HL-60 (cell line): ENCODE measurements around the gene MOCOS.

Source experiments
- DNase-seq, 2 experiments: peaks; one replicate each; pipeline ENCODE4 v3.0.0-alpha.2; 2010 to 2020; ENCODE audit warnings: low read depth in 1 of 2, low spot score in 1 of 2
- H3K27ac ChIP-seq: fragments of 250-450 bp; sonication (Bioruptor Pico); replicated peaks from 2 replicates; pipeline ENCODE4 v1.5.1; 2020; ENCODE audit warnings: mild to moderate bottlenecking, moderate library complexity
- H3K27me3 ChIP-seq: fragments of 250-450 bp; sonication (Bioruptor Pico); 2 replicates; pipeline ENCODE4 v1.5.1; 2021; ENCODE audit warnings: mild to moderate bottlenecking, moderate library complexity; ENCODE audit not compliant: insufficient read depth, poor library complexity, severe bottlenecking
- H3K4me3 ChIP-seq: replicated peaks from 2 replicates; pipeline ENCODE4 v1.5.1; 2011; ENCODE audit warnings: mild to moderate bottlenecking, control low read depth, low read length; ENCODE audit not compliant: insufficient read depth
- GABPA ChIP-seq: IDR thresholded peaks from 2 replicates; pipeline ENCODE4 v1.6.1; 2012; ENCODE audit warnings: low read depth
- POLR2AphosphoS5 ChIP-seq: IDR thresholded peaks from 2 replicates; pipeline ENCODE4 v1.6.1; 2012; ENCODE audit warnings: low read depth
- SPI1 ChIP-seq: IDR thresholded peaks from 2 replicates; pipeline ENCODE4 v1.6.1; 2012; ENCODE audit warnings: low read depth, mild to moderate bottlenecking, borderline replicate concordance
- TF ChIP-seq, protein P1 (sequence below): IDR thresholded peaks from 2 replicates; pipeline ENCODE4 v1.6.1; 2012; ENCODE audit warnings: low read depth; ENCODE audit not compliant: insufficient replicate concordance
- TF ChIP-seq, protein P2 (sequence below): IDR thresholded peaks from one replicate; pipeline ENCODE4 v1.5.1; 2011; ENCODE audit warnings: low read length, control low read depth, inconsistent platforms; ENCODE audit not compliant: insufficient read depth

The MOCOS gene

DNA sequence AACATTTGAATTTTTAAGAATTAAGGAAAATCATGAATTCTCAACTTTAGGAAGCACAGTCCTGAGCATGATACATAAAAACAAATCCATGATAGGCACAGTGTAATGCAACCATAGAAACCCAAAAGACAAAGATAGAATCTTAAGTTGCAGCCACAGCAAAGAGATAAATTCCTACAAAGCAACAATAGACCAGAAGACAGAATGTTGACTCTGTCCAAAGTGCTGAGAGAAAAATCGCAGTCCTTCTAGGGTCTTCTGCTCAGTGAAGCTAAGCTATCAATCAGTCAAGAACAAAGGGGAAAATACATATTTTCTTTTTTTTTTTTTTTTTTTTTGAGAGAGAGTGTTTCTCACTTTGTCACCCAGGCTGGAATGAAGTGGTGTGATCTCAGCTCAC, 88.3 kb downstream of the MOCOS start:
- H3K27ac ChIP-seq = no peak overlapping the region
- TF ChIP-seq, protein P1, sequence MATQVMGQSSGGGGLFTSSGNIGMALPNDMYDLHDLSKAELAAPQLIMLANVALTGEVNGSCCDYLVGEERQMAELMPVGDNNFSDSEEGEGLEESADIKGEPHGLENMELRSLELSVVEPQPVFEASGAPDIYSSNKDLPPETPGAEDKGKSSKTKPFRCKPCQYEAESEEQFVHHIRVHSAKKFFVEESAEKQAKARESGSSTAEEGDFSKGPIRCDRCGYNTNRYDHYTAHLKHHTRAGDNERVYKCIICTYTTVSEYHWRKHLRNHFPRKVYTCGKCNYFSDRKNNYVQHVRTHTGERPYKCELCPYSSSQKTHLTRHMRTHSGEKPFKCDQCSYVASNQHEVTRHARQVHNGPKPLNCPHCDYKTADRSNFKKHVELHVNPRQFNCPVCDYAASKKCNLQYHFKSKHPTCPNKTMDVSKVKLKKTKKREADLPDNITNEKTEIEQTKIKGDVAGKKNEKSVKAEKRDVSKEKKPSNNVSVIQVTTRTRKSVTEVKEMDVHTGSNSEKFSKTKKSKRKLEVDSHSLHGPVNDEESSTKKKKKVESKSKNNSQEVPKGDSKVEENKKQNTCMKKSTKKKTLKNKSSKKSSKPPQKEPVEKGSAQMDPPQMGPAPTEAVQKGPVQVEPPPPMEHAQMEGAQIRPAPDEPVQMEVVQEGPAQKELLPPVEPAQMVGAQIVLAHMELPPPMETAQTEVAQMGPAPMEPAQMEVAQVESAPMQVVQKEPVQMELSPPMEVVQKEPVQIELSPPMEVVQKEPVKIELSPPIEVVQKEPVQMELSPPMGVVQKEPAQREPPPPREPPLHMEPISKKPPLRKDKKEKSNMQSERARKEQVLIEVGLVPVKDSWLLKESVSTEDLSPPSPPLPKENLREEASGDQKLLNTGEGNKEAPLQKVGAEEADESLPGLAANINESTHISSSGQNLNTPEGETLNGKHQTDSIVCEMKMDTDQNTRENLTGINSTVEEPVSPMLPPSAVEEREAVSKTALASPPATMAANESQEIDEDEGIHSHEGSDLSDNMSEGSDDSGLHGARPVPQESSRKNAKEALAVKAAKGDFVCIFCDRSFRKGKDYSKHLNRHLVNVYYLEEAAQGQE = peak; percentile 76
- TF ChIP-seq GABPA = no peak
- no peak for DNase-seq
- peaks cover 16% of the 10 kb centered on the region for H3K27me3 ChIP-seq
- H3K4me3 ChIP-seq = no peak overlapping the region

DNA sequence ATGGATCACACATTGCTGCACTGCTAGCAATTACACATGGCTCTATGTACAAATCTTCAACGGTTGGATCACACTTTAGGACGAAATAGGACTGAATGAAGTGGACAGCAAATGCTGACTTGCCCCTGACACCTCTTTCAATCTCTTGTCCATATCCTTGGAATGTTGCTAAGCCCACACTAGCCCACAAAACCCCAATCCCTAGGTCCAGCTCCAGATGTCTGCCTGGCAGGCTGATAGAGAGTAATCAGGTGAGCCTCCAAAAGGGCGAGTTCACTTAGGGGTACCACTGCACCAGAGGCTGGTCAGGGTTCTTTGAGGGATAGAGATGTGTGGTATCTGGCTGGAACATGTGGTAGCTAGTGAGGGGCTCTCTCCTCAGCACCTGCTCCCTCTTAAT, 91.7 kb downstream of the MOCOS start:
- H3K27me3 ChIP-seq = peaks cover 20% of the 10 kb centered on the region
- no peak for DNase-seq
- TF ChIP-seq GABPA = no peak
- no peak overlapping the region for H3K27ac ChIP-seq
- no peak overlapping the region for H3K4me3 ChIP-seq

DNA sequence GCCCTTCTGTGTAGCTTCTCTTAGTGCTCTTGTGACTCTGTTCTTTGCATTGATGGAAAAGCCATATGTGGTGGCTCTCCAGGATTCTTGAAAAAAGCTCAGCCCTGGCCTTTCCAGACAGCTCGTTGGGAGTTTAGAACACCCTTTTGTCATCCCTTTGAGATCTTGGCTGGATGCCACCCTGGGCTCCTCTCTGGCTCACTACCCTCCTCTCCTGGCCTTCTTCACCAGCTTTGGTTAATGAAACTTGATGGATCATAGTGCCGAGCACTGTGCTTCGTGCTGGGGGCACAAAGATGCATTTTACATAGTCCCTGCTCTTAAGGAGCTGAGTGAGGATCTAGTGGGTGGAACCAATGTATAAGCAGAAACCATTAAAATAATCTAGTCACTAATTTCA, 94.6 kb downstream of the MOCOS start:
- DNase-seq = no peak
- Histone ChIP-seq H3K27me3 (peaks cover 24% of the 10 kb centered on the region), H3K4me3 (no peak overlapping the region), H3K27ac (no peak overlapping the region)
- TF ChIP-seq GABPA (no peak), SPI1 (no peak), POLR2AphosphoS5 (no peak)
- TF ChIP-seq, protein P2, sequence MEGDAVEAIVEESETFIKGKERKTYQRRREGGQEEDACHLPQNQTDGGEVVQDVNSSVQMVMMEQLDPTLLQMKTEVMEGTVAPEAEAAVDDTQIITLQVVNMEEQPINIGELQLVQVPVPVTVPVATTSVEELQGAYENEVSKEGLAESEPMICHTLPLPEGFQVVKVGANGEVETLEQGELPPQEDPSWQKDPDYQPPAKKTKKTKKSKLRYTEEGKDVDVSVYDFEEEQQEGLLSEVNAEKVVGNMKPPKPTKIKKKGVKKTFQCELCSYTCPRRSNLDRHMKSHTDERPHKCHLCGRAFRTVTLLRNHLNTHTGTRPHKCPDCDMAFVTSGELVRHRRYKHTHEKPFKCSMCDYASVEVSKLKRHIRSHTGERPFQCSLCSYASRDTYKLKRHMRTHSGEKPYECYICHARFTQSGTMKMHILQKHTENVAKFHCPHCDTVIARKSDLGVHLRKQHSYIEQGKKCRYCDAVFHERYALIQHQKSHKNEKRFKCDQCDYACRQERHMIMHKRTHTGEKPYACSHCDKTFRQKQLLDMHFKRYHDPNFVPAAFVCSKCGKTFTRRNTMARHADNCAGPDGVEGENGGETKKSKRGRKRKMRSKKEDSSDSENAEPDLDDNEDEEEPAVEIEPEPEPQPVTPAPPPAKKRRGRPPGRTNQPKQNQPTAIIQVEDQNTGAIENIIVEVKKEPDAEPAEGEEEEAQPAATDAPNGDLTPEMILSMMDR = no peak
- TF ChIP-seq, protein P1 = no peak

DNA sequence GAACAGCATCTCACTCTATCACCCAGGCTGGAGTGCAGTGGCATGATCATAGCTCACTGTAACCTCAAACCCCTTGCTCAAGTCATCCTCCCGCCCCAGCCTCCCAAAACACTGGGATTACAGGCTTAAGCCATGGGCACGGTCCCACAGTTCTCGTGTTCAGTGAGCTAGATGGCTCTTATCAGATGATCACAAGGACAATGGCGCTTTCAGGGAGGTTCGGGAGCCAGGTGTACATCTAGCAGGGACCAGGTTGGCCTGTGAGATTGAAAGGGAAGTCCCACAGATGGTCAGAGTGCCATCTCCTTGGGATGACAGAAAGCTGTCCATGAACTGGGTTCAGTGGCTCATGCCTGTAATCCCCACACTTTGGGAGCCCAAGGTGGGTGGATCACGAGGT, 96.2 kb downstream of the MOCOS start:
- Histone ChIP-seq H3K27ac (no peak overlapping the region), H3K4me3 (no peak overlapping the region), H3K27me3 (peaks cover 20% of the 10 kb centered on the region)
- no peak for DNase-seq
- no peak for TF ChIP-seq POLR2AphosphoS5
- TF ChIP-seq, protein P2 = no peak
- TF ChIP-seq, protein P1 = no peak
- no peak for TF ChIP-seq SPI1
- no peak for TF ChIP-seq GABPA
